GM12874 (cell line): Measurements from ENCODE around the gene RAB27B.

Experiments
- TF ChIP-seq, protein P1 (sequence below): IDR thresholded peaks from 2 replicates; pipeline ENCODE4 v1.5.1; 2011; ENCODE audit warnings: low read depth, mild to moderate bottlenecking, control low read depth, low read length, moderate library complexity; ENCODE audit not compliant: insufficient read depth

The RAB27B gene

DNA sequence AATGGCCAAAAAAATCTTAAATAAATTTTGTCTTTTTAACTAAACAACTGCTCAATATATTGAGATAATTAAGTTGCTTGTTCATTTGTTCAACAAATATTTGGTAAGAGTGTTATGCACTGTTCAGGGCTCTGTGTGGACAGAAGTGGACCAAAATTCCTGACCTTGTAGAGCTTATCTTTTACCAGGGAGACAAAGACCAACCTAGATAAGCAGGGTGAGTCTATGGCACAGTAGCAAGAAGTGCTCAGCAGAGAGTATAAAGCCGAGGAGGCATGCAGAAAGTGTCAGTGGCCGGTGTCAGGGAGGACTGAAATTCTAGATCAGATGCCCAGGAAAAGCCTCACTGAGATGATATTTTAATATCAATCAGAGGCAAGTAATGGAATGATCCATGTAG, 2.6 kb downstream of the RAB27B start:
- TF ChIP-seq, protein P1, sequence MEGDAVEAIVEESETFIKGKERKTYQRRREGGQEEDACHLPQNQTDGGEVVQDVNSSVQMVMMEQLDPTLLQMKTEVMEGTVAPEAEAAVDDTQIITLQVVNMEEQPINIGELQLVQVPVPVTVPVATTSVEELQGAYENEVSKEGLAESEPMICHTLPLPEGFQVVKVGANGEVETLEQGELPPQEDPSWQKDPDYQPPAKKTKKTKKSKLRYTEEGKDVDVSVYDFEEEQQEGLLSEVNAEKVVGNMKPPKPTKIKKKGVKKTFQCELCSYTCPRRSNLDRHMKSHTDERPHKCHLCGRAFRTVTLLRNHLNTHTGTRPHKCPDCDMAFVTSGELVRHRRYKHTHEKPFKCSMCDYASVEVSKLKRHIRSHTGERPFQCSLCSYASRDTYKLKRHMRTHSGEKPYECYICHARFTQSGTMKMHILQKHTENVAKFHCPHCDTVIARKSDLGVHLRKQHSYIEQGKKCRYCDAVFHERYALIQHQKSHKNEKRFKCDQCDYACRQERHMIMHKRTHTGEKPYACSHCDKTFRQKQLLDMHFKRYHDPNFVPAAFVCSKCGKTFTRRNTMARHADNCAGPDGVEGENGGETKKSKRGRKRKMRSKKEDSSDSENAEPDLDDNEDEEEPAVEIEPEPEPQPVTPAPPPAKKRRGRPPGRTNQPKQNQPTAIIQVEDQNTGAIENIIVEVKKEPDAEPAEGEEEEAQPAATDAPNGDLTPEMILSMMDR = no peak

DNA sequence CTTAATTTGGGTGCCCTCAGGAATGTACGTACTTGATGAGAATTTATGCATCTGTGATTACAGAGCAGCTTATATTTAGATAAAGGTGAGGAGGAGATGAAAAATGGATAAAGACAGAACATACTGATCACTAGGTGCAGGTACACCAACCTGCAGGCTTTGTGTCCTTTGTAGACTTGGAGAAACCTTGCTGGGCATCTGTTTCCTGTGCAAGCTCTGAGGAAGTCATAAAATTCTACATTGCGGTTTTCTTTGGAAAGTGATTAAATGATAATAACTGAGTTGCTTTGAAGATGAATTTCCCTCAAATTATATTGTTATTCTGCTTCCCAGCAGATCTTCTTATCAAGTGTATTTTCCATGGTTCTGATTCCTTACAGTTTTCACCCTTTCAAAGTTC, 7.7 kb downstream of the RAB27B start:
- TF ChIP-seq, protein P1 = no peak

DNA sequence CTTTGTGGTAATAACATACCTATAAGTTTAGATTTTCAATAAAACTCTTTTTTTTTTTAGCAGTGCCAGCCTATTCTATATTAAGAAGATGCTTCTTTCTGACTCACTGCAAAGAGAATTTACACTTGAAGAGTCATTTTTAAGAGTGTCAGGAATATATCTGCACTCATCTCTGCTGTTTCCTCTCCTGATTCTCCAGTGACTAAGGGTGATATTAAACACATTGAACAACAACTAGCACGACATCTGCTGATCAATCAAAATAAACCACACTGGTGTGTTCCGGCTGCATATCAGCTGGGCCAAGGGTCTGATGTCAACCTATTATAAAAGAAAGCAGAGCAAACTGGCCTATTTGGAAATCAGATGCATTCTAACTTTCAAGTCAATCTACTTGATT, 15.0 kb downstream of the RAB27B start:
- TF ChIP-seq, protein P1 = no peak

DNA sequence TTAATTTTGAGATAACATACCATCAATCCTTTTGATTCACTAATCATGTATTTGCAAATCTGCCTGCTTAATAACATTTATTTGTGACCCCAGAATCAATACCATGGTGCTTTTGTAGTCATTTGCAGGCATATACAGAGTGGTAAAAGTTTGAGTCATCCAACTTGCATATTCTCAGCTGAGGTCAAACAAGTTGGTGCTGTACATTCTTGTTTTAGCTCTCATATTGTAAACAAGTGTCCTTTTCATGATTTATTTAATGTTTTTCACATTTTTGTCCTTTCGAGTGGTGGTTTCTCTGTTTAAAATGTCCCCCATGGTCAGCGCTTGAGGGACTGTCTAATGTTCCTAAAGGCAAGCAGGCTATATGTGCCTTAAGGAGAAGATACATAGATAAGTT, 17.5 kb downstream of the RAB27B start:
- TF ChIP-seq, protein P1 = no peak

DNA sequence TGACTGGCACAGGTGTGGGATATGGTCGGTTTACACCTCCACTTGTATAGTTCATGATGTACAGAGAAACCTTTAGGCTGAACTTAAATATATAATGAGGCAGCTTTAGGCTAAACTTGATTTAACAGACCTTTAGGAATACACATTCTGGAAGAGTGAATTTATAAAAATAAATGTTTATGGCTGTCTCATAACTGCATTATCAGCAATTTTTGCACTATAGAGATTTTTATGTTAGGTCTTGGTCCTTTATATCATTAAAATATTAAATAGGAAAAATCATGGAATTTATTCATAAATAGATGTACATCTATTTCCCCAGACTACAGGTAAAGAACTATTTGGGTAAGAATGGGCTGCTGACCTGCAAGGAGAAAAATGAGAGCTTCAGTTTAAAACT, 19.8 kb downstream of the RAB27B start:
- TF ChIP-seq, protein P1 = no peak

DNA sequence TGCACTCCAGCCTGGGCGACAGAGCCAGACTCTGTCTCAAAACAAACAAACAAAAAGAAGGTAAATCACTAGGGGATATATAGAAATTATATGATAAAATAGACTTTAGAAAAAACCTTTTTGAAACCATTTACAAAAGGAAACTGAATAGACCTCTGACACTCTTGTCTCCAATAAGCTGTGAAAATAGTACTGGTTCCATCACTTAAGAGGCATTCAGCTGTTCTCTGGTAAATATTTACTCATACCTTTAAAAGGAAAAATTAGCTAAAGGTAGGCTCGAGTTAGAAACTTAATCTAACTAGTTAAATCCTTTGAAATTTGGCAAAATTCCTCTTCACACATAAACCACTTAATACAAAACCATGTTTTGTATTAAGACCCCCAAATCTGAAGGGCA, 21.4 kb downstream of the RAB27B start:
- TF ChIP-seq, protein P1 = no peak

DNA sequence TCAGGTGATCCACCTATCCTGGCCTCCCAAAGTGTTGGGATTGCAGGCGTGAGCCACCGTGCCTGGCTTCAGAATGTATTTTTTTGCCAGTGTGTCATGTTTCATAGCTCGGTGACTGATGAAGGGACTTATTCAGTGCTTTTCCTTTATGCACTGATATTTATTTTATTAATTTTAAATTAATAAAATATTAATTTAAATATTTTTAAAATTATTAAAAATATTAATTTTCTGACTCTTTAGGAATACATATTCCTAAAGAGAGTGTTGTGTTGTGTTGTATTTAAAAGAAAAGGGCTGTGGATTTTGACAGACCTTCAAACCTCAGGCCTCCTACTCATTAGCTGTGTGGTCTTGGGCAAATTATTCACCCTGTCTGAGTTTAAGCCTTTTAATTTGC, 22.3 kb downstream of the RAB27B start:
- TF ChIP-seq, protein P1 = no peak
